Activated gamma-delta T cell treated with Interleukin-2 at 50 U/mL for 16 hours (primary cell): Measurements from ENCODE around the gene NOLC1.
"Not testable (repeated sequence)": the region's sequence is repeated elsewhere in the genome, so short reads cannot be mapped to it uniquely, and the experiment has no call there.

Experiments
- DNase-seq: peaks from one replicate; pipeline ENCODE4 v3.0.0-alpha.2; 2020

NOLC1 gene

GRCh38 chr10:102157224-102157623, 5.0 kb downstream of the NOLC1 start:
- DNase-seq: no peak

GRCh38 chr10:102159051-102159597, 6.9 kb downstream of the NOLC1 start:
- no peak for DNase-seq

- DNase-seq: no peak
These were observed 7.6 kb downstream of the NOLC1 start for GRCh38 chr10:102159831-102160230.

- DNase-seq: no peak
These were observed 11.3 kb downstream of the NOLC1 start for GRCh38 chr10:102163342-102163989.

- no peak for DNase-seq
These were observed 15.7 kb downstream of the NOLC1 start for GRCh38 chr10:102167861-102168260.

GRCh38 chr10:102170602-102171001, 18.4 kb downstream of the NOLC1 start:
- DNase-seq: no peak

GRCh38 chr10:102172288-102172687, 20.1 kb downstream of the NOLC1 start:
- DNase-seq: no peak

- no peak for DNase-seq
These were observed 23.2 kb downstream of the NOLC1 start for GRCh38 chr10:102175415-102175814.

- DNase-seq: no peak
These were observed 32.4 kb downstream of the NOLC1 start for GRCh38 chr10:102184606-102185005.

GRCh38 chr10:102185272-102185671, 33.1 kb downstream of the NOLC1 start:
- no peak for DNase-seq

GRCh38 chr10:102185811-102186527, 33.8 kb downstream of the NOLC1 start:
- no peak for DNase-seq

GRCh38 chr10:102188298-102188940, 36.2 kb downstream of the NOLC1 start:
- no peak for DNase-seq

GRCh38 chr10:102188941-102189898, 37.0 kb downstream of the NOLC1 start:
- DNase-seq: not testable (repeated sequence)

GRCh38 chr10:102191956-102192355, 39.8 kb downstream of the NOLC1 start:
- no peak for DNase-seq

- DNase-seq: no peak
These were observed 43.2 kb downstream of the NOLC1 start for GRCh38 chr10:102195296-102195870.

GRCh38 chr10:102196893-102197292, 44.7 kb downstream of the NOLC1 start:
- DNase-seq: no peak

- DNase-seq: no peak
These were observed 45.8 kb downstream of the NOLC1 start for GRCh38 chr10:102198027-102198426.

GRCh38 chr10:102200751-102201640, 48.8 kb downstream of the NOLC1 start:
- DNase-seq: no peak

GRCh38 chr10:102202386-102202785, 50.2 kb downstream of the NOLC1 start:
- no peak for DNase-seq

GRCh38 chr10:102208311-102209035, 56.3 kb downstream of the NOLC1 start:
- no peak for DNase-seq
